Neuronal stem cell (in vitro differentiated cells): ENCODE measurements around the gene DNAH1.

ENCODE experiments used
- DNase-seq: peaks from one replicate; pipeline ENCODE4 v3.0.0-alpha.2; 2013; ENCODE audit warnings: low spot score
- H2AFZ ChIP-seq: one replicate; pipeline ENCODE4 v1.6.1; 2013; ENCODE audit warnings: mild to moderate bottlenecking, low read length, inconsistent platforms
- H2AK5ac ChIP-seq: 2 replicates; pipeline ENCODE4 v1.6.1; 2013; ENCODE audit warnings: low read depth, mild to moderate bottlenecking, inconsistent platforms, low read length, moderate library complexity, mixed read lengths
- H2BK120ac ChIP-seq: 2 replicates; pipeline ENCODE4 v1.6.1; 2013; ENCODE audit warnings: low read depth, mild to moderate bottlenecking, inconsistent platforms, low read length, moderate library complexity, mixed read lengths
- H2BK12ac ChIP-seq: one replicate; pipeline ENCODE4 v1.6.1; 2013; ENCODE audit warnings: low read length, inconsistent platforms
- H2BK15ac ChIP-seq: 2 replicates; pipeline ENCODE4 v1.6.1; 2013; ENCODE audit warnings: mild to moderate bottlenecking, low read length, inconsistent platforms, mixed read lengths
- H2BK5ac ChIP-seq: one replicate; pipeline ENCODE4 v1.6.1; 2013; ENCODE audit warnings: inconsistent platforms, mild to moderate bottlenecking, low read length, moderate library complexity
- H3K14ac ChIP-seq: one replicate; pipeline ENCODE4 v1.6.1; 2013; ENCODE audit warnings: low read length, inconsistent platforms
- H3K18ac ChIP-seq: 2 replicates; pipeline ENCODE4 v1.6.1; 2013; ENCODE audit warnings: low read length, inconsistent platforms
- H3K23ac ChIP-seq: 2 replicates; pipeline ENCODE4 v1.6.1; 2013; ENCODE audit warnings: low read depth, mild to moderate bottlenecking, mixed read lengths, low read length, inconsistent platforms; ENCODE audit not compliant: poor library complexity
- H3K27ac ChIP-seq: replicated peaks from 3 replicates; pipeline ENCODE4 v1.5.1; 2013; ENCODE audit warnings: low read length, inconsistent platforms
- H3K27me3 ChIP-seq, 3 experiments: 2 replicates each; pipeline ENCODE4 v1.6.1; 2013; ENCODE audit warnings: low read length in 3 of 3, mild to moderate bottlenecking in 2 of 3, inconsistent platforms in 1 of 3, low read depth in 1 of 3, mixed read lengths in 1 of 3, moderate library complexity in 1 of 3; ENCODE audit not compliant: control insufficient read depth in 3 of 3, insufficient read depth in 3 of 3
- H3K36me3 ChIP-seq, 2 donors: replicated peaks in 1 of 2; 2 replicates each; pipeline ENCODE4 v1.6.1; 2013; ENCODE audit warnings: low read length in 2 of 2; ENCODE audit not compliant: control insufficient read depth in 2 of 2, insufficient read depth in 2 of 2
- H3K4ac ChIP-seq: 2 replicates; pipeline ENCODE4 v1.6.1; 2013; ENCODE audit warnings: inconsistent platforms, mild to moderate bottlenecking, low read length, moderate library complexity
- H3K4me1 ChIP-seq, 2 donors: 1 replicate in 1 of 2; 2 replicates in 1 of 2; pipeline ENCODE4 v1.6.1; 2013; ENCODE audit warnings: low read length in 2 of 2, low read depth in 1 of 2; ENCODE audit not compliant: control insufficient read depth in 2 of 2, insufficient read depth in 1 of 2
- H3K4me2 ChIP-seq: one replicate; pipeline ENCODE4 v1.6.1; 2013; ENCODE audit warnings: mild to moderate bottlenecking, low read length, inconsistent platforms; ENCODE audit not compliant: insufficient read depth, poor library complexity, severe bottlenecking
- H3K4me3 ChIP-seq, 2 donors: 2 replicates each; pipeline ENCODE4 v1.5.1; 2013; ENCODE audit warnings: low read length in 2 of 2, mild to moderate bottlenecking in 2 of 2, inconsistent platforms in 1 of 2, moderate library complexity in 1 of 2
- H3K79me1 ChIP-seq: one replicate; pipeline ENCODE4 v1.6.1; 2013; ENCODE audit warnings: low read depth, mild to moderate bottlenecking, inconsistent platforms, low read length, moderate library complexity
- H3K9ac ChIP-seq: one replicate; pipeline ENCODE4 v1.6.1; 2013; ENCODE audit warnings: mild to moderate bottlenecking, low read depth, low read length, inconsistent platforms; ENCODE audit not compliant: poor library complexity
- H3K9me3 ChIP-seq, 2 donors: replicated peaks in 1 of 2; 2 replicates each; pipeline versions ENCODE3 to v1.6.1; 2013; ENCODE audit warnings: low read length in 2 of 2, mild to moderate bottlenecking in 2 of 2, inconsistent platforms in 1 of 2, low read depth in 1 of 2, mixed read lengths in 1 of 2, moderate library complexity in 1 of 2; ENCODE audit not compliant: control insufficient read depth in 2 of 2, insufficient read depth in 1 of 2
- H4K8ac ChIP-seq: one replicate; pipeline ENCODE4 v1.6.1; 2013; ENCODE audit warnings: low read depth, mild to moderate bottlenecking, inconsistent platforms, low read length, moderate library complexity
- H4K91ac ChIP-seq: one replicate; pipeline ENCODE4 v1.6.1; 2013; ENCODE audit warnings: low read length, low read depth, mild to moderate bottlenecking, inconsistent platforms; ENCODE audit not compliant: poor library complexity
- WGBS, 2 donors: extraction: QIAGEN DNeasy Blood & Tissue Kit; methylation state at CpG; one replicate each; pipeline ENCODE4 v1.1.7; 2013; ENCODE audit warnings: missing lambda C conversion rate in 2 of 2, mixed read lengths in 1 of 2; ENCODE audit not compliant: insufficient read length in 2 of 2, insufficient replicate concordance in 1 of 2; ENCODE audit errors: extremely low coverage in 2 of 2; 5-methylcytosine and 5-hydroxymethylcytosine counted together

Gene DNAH1

DNA sequence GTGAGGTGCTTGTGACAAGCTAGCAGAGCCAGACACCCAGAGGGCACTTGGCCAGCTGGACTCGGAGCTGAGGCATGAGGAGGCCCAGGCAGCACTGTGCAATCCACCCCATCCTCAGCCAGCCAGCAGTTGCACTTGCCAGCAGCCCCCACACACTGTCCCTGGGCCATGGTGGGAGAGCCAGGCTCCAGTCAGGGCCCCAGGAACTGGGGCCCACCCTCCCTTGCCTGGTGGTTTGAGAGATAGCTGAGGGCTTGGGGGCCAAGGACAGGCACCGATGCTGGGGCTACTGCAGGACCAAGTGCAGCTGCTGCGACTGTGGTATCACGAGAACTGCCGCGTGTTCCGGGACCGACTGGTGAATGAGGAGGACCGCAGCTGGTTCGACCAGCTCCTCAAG, 63.5 kb downstream of the DNAH1 start:
- peak overlapping the region; percentile 8 for H3K4ac ChIP-seq
- H3K4me1 ChIP-seq = no peaks in the 10 kb centered on the region
- H3K14ac ChIP-seq = peak overlapping the region; percentile 6
- H2BK120ac ChIP-seq = no peak overlapping the region
- no peak overlapping the region for H3K9ac ChIP-seq
- H2BK12ac ChIP-seq = no peak overlapping the region
- H3K18ac ChIP-seq = peak overlapping the region; percentile 33
- DNase-seq = no peak
- H4K8ac ChIP-seq = no peak overlapping the region
- H3K4me3 ChIP-seq = no peak overlapping the region
- no peak overlapping the region for H2AFZ ChIP-seq
- H2BK5ac ChIP-seq = no peak overlapping the region
- no peak overlapping the region for H3K23ac ChIP-seq
- WGBS, 2 donors = no CpG with 5 or more reads among the region's 10 CpGs
- H2AK5ac ChIP-seq = peak overlapping the region; percentile 66
- H3K36me3 ChIP-seq = no peaks in the 10 kb centered on the region
- no peak overlapping the region for H4K91ac ChIP-seq
- peak overlapping the region; percentile 6 for H2BK15ac ChIP-seq
- peaks cover 0 to 4% (median 0%) of the 10 kb centered on the region in 3 experiments for H3K27me3 ChIP-seq
- H3K27ac ChIP-seq = no peak overlapping the region
- no peaks in the 10 kb centered on the region for H3K79me1 ChIP-seq
- H3K4me2 ChIP-seq = no peak overlapping the region
- H3K9me3 ChIP-seq = no peaks in the 10 kb centered on the region

DNA sequence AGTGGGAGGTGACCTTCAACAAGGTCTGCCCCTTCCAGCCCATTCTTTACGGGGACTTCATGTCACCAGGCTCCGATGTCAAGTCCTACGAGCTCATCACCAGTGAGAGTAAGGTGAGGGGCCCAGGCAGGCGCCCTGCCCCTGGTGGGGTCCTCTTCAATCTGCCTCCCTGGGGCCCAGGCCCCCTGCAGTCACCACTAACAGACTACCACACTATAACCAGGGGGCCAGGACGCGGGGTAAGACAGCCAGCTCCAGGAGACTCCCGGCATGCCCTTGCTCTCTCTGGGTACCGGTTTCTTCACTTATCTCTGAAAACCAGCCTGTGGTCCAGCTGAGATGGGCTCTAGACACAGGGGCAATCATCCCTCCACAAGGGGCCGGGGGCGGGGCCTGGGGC, 63.9 kb downstream of the DNAH1 start:
- WGBS, 2 donors = no CpG with 5 or more reads among the region's 10 CpGs
- Histone ChIP-seq H3K36me3 (no peaks in the 10 kb centered on the region), H3K23ac (no peak overlapping the region), H3K27me3 (peaks cover 0 to 4% (median 0%) of the 10 kb centered on the region in 3 experiments), H3K4me3 (no peak overlapping the region), H3K14ac (no peak overlapping the region), H3K4me2 (no peak overlapping the region), H2BK12ac (no peak overlapping the region), H2BK5ac (no peak overlapping the region), H3K4me1 (no peaks in the 10 kb centered on the region), H3K79me1 (no peaks in the 10 kb centered on the region), H3K9ac (no peak overlapping the region), H2AFZ (no peak overlapping the region), H2AK5ac (no peak overlapping the region), H2BK120ac (no peak overlapping the region), H3K9me3 (no peaks in the 10 kb centered on the region), H4K91ac (no peak overlapping the region), H3K4ac (no peak overlapping the region), H3K18ac (no peak overlapping the region), H3K27ac (no peak overlapping the region), H4K8ac (no peak overlapping the region), H2BK15ac (no peak overlapping the region)
- DNase-seq = no peak

DNA sequence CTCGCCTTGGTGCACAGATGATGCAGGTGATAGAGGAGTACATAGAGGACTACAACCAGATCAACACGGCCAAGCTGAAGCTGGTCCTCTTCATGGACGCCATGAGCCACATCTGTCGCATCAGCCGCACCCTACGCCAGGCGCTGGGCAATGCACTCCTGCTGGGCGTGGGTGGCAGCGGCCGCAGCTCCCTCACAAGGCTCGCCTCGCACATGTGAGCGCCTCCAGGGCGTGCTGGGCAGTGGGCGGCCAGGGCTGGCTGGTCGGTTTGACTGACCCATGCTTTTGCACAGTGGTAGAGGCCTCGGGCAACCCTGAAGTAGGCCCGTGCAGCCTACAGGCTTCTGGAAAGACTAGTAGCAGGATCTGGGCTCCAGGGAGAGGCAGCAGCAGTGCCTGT, 65.5 kb downstream of the DNAH1 start:
- Histone ChIP-seq H3K27ac (no peak overlapping the region), H3K4me2 (no peak overlapping the region), H3K14ac (no peak overlapping the region), H2AK5ac (peak overlapping the region; percentile 74), H3K4me3 (no peak overlapping the region), H3K36me3 (no peaks in the 10 kb centered on the region), H2AFZ (no peak overlapping the region), H2BK15ac (peak overlapping the region; percentile 86), H4K91ac (peak overlapping the region; percentile 22), H2BK5ac (no peak overlapping the region), H3K27me3 (no peaks in the 10 kb centered on the region), H3K18ac (peak overlapping the region; percentile 21), H2BK12ac (no peak overlapping the region), H2BK120ac (no peak overlapping the region), H3K9me3 (no peaks in the 10 kb centered on the region), H3K79me1 (peaks cover 5% of the 10 kb centered on the region), H3K23ac (no peak overlapping the region), H3K4ac (no peak overlapping the region), H3K9ac (peak overlapping the region; percentile 35), H3K4me1 (no peaks in the 10 kb centered on the region), H4K8ac (peak overlapping the region; percentile 75)
- no peak for DNase-seq
- WGBS, 2 donors = no CpG with 5 or more reads among the region's 18 CpGs

DNA sequence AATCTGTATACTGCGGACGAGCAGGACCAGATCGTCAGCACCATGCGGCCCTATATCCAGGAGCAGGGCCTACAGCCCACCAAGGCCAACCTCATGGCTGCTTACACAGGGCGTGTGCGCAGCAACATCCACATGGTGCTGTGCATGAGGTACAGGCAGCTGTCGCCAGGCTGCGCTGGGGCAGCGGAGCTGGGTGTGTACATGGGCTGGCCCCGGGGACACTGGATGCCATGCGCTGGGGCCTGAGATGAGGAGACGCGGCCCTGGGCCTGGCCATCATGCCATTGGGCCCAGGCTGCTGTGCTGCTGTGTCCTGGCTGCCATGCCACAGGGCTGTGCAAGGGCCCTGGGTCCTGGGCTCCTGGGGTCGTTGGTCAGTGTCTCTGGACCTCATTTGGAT, 67.3 kb downstream of the DNAH1 start:
- H3K27ac ChIP-seq = no peak overlapping the region
- WGBS, 2 donors = no CpG with 5 or more reads among the region's 14 CpGs
- no peak overlapping the region for H2BK120ac ChIP-seq
- no peak overlapping the region for H2AFZ ChIP-seq
- peak overlapping the region; percentile 25 for H4K91ac ChIP-seq
- H3K27me3 ChIP-seq = no peaks in the 10 kb centered on the region
- peak overlapping the region; percentile 41 for H3K18ac ChIP-seq
- H3K4me1 ChIP-seq = peaks cover 0 to 2% of the 10 kb centered on the region in 2 donors
- no peaks in the 10 kb centered on the region for H3K9me3 ChIP-seq
- DNase-seq = no peak
- H2BK15ac ChIP-seq = peak overlapping the region; percentile 70
- H3K79me1 ChIP-seq = peaks cover 7% of the 10 kb centered on the region
- H3K23ac ChIP-seq = peak overlapping the region; percentile 82
- peak overlapping the region; percentile 77 for H4K8ac ChIP-seq
- H3K4me2 ChIP-seq = no peak overlapping the region
- H3K9ac ChIP-seq = peak overlapping the region; percentile 38
- no peak overlapping the region for H2BK5ac ChIP-seq
- no peaks in the 10 kb centered on the region for H3K36me3 ChIP-seq
- H2BK12ac ChIP-seq = no peak overlapping the region
- peak overlapping the region; percentile 41 for H3K4ac ChIP-seq
- no peak overlapping the region for H2AK5ac ChIP-seq
- H3K4me3 ChIP-seq = no peak overlapping the region
- H3K14ac ChIP-seq = peak overlapping the region; percentile 95
